K562 (cell line): ENCODE data around the gene ACADSB. TPM values are rescaled to one million over a fixed set of nuclear protein-coding genes. Genes with fewer than 3 reads are reported as not detected.

ENCODE experiments used
- ATAC-seq: fragments of 200-7000 bp; cut with Tn5 transposase; 3 replicates; pipeline ENCODE4 v1.9.1; 2020; ENCODE audit warnings: moderate library complexity
- BruUV-seq: library from RNA; stranded (reverse); fragments of 400-500 nt; replicated peaks from 2 replicates; lab custom pipeline; 2021; lab: Mats Ljungman, UMichigan
- CTCF ChIA-PET: fragments of 300-600 bp; formaldehyde crosslinking; extraction: SDS; loops from one replicate; lab custom pipeline; 2021; ENCODE audit warnings: low intra/inter-chr PET ratio; lab: Yijun Ruan, JAX
- POLR2A ChIA-PET: fragments of 300-600, 350-650 bp; sonication (Branson Sonifier 250); formaldehyde crosslinking; extraction: SDS; loops from one replicate; lab custom pipeline; 2021; ENCODE audit warnings: antibody characterized with exemption, inconsistent platforms; lab: Yijun Ruan, JAX
- DNase-seq, 4 experiments: peaks; one replicate each; pipeline versions ENCODE4 v3.0.0 to v3.0.0-alpha.2; 2011 to 2018; ENCODE audit warnings: low spot score in 3 of 4, mixed read lengths in 3 of 4; ENCODE audit errors: extremely low read depth in 1 of 4
- FAIRE-seq: peaks from 2 replicates; lab custom pipeline; 2011; peaks lifted over from hg19 to GRCh38; lab: Jason Lieb, UNC
- H2AFZ ChIP-seq: 2 replicates; pipeline ENCODE4 v1.6.0; 2011; ENCODE audit warnings: low read depth, low read length, control low read depth, inconsistent platforms
- H3K27ac ChIP-seq: fragments of 200-600 bp; 3 replicates; pipeline ENCODE4 v1.8.0; 2011; ENCODE audit warnings: low read depth, mild to moderate bottlenecking, control low read depth, inconsistent platforms, low read length, moderate library complexity, mixed read lengths; ENCODE audit errors: extremely low read depth
- H3K27me3 ChIP-seq, 2 experiments: fragments of 300-600 bp in 1 of 2; 2 replicates in 1 of 2; 3 replicates in 1 of 2; pipeline versions ENCODE4 v1.6.0 to v1.8.0; 2011; ENCODE audit warnings: inconsistent platforms in 2 of 2, low read length in 2 of 2, mild to moderate bottlenecking in 1 of 2, mixed read lengths in 1 of 2, moderate library complexity in 1 of 2; ENCODE audit not compliant: control insufficient read depth in 2 of 2, insufficient read depth in 2 of 2
- H3K36me3 ChIP-seq: fragments of 300-600 bp; 3 replicates; pipeline ENCODE4 v1.8.0; 2011; ENCODE audit warnings: mild to moderate bottlenecking, low read length, inconsistent platforms; ENCODE audit not compliant: control insufficient read depth, insufficient read depth
- H3K4me1 ChIP-seq, 2 experiments: fragments of 200-600 bp in 1 of 2; replicated peaks in 1 of 2; 2 replicates in 1 of 2; 3 replicates in 1 of 2; pipeline versions ENCODE4 v1.5.1 to v1.8.0; 2011; ENCODE audit warnings: inconsistent platforms in 2 of 2, low read length in 2 of 2, mild to moderate bottlenecking in 1 of 2, mixed read lengths in 1 of 2, moderate library complexity in 1 of 2; ENCODE audit not compliant: control insufficient read depth in 2 of 2, insufficient read depth in 2 of 2
- H3K4me2 ChIP-seq: 2 replicates; pipeline ENCODE4 v1.6.1; 2011; ENCODE audit warnings: low read length, control low read depth, inconsistent platforms, mixed read lengths; ENCODE audit not compliant: insufficient read depth
- H3K4me3 ChIP-seq: fragments of 200-600 bp; sonication (generic), shearing (Covaris generic); 2 replicates; pipeline ENCODE4 v1.5.1; 2016; ENCODE audit warnings: control low read depth, inconsistent platforms
- H3K79me2 ChIP-seq: fragments of 200-600 bp; 3 replicates; pipeline ENCODE4 v1.8.0; 2011; ENCODE audit warnings: low read length, inconsistent platforms; ENCODE audit not compliant: control insufficient read depth, insufficient read depth
- H3K9ac ChIP-seq, 2 experiments: 2 replicates each; pipeline versions ENCODE4 v1.6.0 to v1.6.1; 2011; ENCODE audit warnings: low read depth in 2 of 2, low read length in 2 of 2, control low read depth in 1 of 2, inconsistent platforms in 1 of 2, mild to moderate bottlenecking in 1 of 2, mixed read lengths in 1 of 2; ENCODE audit not compliant: insufficient read depth in 1 of 2
- H3K9me1 ChIP-seq: one replicate; pipeline ENCODE4 v1.6.0; 2011; ENCODE audit warnings: inconsistent platforms, mild to moderate bottlenecking, low read length, moderate library complexity; ENCODE audit not compliant: control insufficient read depth, insufficient read depth
- H3K9me3 ChIP-seq: replicated peaks from 2 replicates; pipeline ENCODE4 v1.5.1; 2011; ENCODE audit warnings: low read depth, low read length, inconsistent platforms; ENCODE audit not compliant: control insufficient read depth, insufficient read depth
- H4K20me1 ChIP-seq: replicated peaks from 2 replicates; pipeline ENCODE4 v1.6.1; 2011; ENCODE audit warnings: low read length, inconsistent platforms, mixed read lengths; ENCODE audit not compliant: control insufficient read depth, insufficient read depth
- BMI1 ChIP-seq: fragments of 150-350 bp; IDR thresholded peaks from 2 replicates; pipeline ENCODE4 v1.6.1; 2014; ENCODE audit warnings: low read length
- C11orf30 ChIP-seq: fragments of 450-650 bp; IDR thresholded peaks from 2 replicates; pipeline ENCODE4 v1.6.1; 2016; ENCODE audit warnings: low read depth, mild to moderate bottlenecking
- OTX1 ChIP-seq: fragments of 450-650 bp; formaldehyde crosslinking; IDR thresholded peaks from 2 replicates; pipeline ENCODE4 v1.4.0; 2022; ENCODE audit warnings: mild to moderate bottlenecking
- POLR2AphosphoS2 ChIP-seq: IDR thresholded peaks from 2 replicates; pipeline ENCODE4 v1.6.1; 2012; ENCODE audit warnings: low read length, improper control_type of control experiment
- THAP12 ChIP-seq: fragments of 250-450 bp; sonication (Bioruptor Pico); IDR thresholded peaks from 2 replicates; pipeline ENCODE4 v1.9.0; 2021; ENCODE audit warnings: mild to moderate bottlenecking, inconsistent platforms
- ZNF197 ChIP-seq: fragments of 200-800 bp; sonication (Bioruptor generic); IDR thresholded peaks from 2 replicates; pipeline ENCODE4 v1.6.1; 2016; ENCODE audit warnings: low read depth, missing genetic modification characterization, missing compliant biosample characterization
- ZNF316 ChIP-seq: fragments of 450-650 bp; IDR thresholded peaks from 2 replicates; pipeline ENCODE4 v1.6.1; 2016
- ZNF407 ChIP-seq: fragments of 450-650 bp; IDR thresholded peaks from 2 replicates; pipeline ENCODE4 v1.6.1; 2016; ENCODE audit warnings: low read depth
- ZNF717 ChIP-seq: fragments of 250-450 bp; sonication (Bioruptor Pico); IDR thresholded peaks from 2 replicates; pipeline ENCODE4 v1.5.0; 2021
- WGBS: fragments of 100-300 bp; shearing (Covaris generic); methylation state at CpG from one replicate; pipeline ENCODE4 v1.1.6; 2016; ENCODE audit warnings: low coverage, mixed read lengths; ENCODE audit not compliant: insufficient coverage; ENCODE audit errors: missing lambda C conversion rate; 5-methylcytosine and 5-hydroxymethylcytosine counted together
- in situ Hi-C: fragments of 300-500 bp; cut with MboI; formaldehyde crosslinking; loops from 4 replicates; pipeline ENCODE4 v1.15.0; 2018; ENCODE audit warnings: inconsistent platforms, mixed read lengths
- intact Hi-C: fragments of 100-400 bp; cut with micrococcal nuclease; formaldehyde crosslinking; loops from 2 replicates; pipeline ENCODE4 v1.14.2; 2022
- polyA plus RNA-seq, 8 experiments: library from polyadenylated mRNA; depleted of rRNA in 4 of 8; stranded (reverse) in 5 of 8; unstranded in 3 of 8; fragments of >200 nt; fragmentation: Nextera tagmentation in 2 of 8; fragmentation: Illumina TruSeq in 1 of 8; extraction: Ambion mirVana in 2 of 8; extraction: Trizol in 1 of 8; gene quantifications; 2 replicates each; pipeline versions ENCODE4 v1.2.1 to v1.2.3, GENCODE V29; 2011 to 2014; ENCODE audit warnings: inconsistent platforms in 1 of 8, missing spikeins in 1 of 8
- total RNA-seq, 7 experiments: library from RNA; depleted of rRNA in 6 of 7; stranded (reverse); fragments of >200 nt in 6 of 7; fragmentation: Illumina TruSeq in 2 of 7; extraction: Trizol in 2 of 7; gene quantifications; 2 replicates each; pipeline versions ENCODE4 v1.2.1 to v1.2.3, GENCODE V29; 2011 to 2021; ENCODE audit warnings: low replicate concordance in 1 of 7

Gene ACADSB
- total and polyA plus RNA-seq, 9 of the 15 experiments (the other 6 are each of a cell fraction or from before 2014, with no cell fraction given), result 2.9 to 9.1 (median 5.8) TPM

GRCh38 chr10:123057968-123058367, 49.2 kb downstream of the ACADSB start:
- DNase-seq, result no peak
- Histone ChIP-seq H4K20me1 (no peaks in the 10 kb centered on the region), H2AFZ (no peak overlapping the region), H3K27ac (no peak overlapping the region), H3K4me2 (no peak overlapping the region), H3K9me3 (no peaks in the 10 kb centered on the region), H3K9ac (no peak overlapping the region), H3K79me2 (no peaks in the 10 kb centered on the region), H3K27me3 (peaks cover 0 to 4% of the 10 kb centered on the region in 2 experiments; a peak in 2 of 5 replicates), H3K9me1 (no peaks in the 10 kb centered on the region), H3K4me3 (no peak overlapping the region), H3K36me3 (no peaks in the 10 kb centered on the region), H3K4me1 (no peaks in the 10 kb centered on the region)
- ChIA-PET POLR2A (interaction anchor here (1.0 kb wide), 1 partner anchor 8 kb away, joined by 3 read pairs; no protein-coding TSS in a partner anchor), CTCF (no interaction called here)
- no peak for FAIRE-seq
- intact Hi-C loops, result no loop called here
- 43% methylated on average over 3 of the region's 3 CpGs for WGBS
- ATAC-seq, result no peak
- in situ Hi-C loops, result no loop called here
- no TSS peak for BruUV-seq
- no peak for TF ChIP-seq POLR2AphosphoS2
- peak; percentile 27; the same call in 1 of the 2 replicates for TF ChIP-seq C11orf30
- peak; percentile 72 for TF ChIP-seq ZNF316
- no peak for TF ChIP-seq ZNF407
- no peak for TF ChIP-seq ZNF717 (CRISPR knock-in tag)
- TF ChIP-seq ZNF197, result no peak
- no peak for TF ChIP-seq OTX1 (CRISPR knock-in tag)
- no peak for TF ChIP-seq THAP12 (CRISPR knock-in tag)
- no peak for TF ChIP-seq BMI1
